GM18873 (cell line): ENCODE data around the gene COMT.

Source experiments
- ATAC-seq: cut with Tn5 transposase; IDR thresholded peaks from one replicate; pipeline ENCODE4 v1.9.1; 2021; ENCODE audit warnings: mild to moderate bottlenecking, moderate library complexity, moderate number of reproducible peaks; ENCODE audit not compliant: unreplicated experiment, low FRiP score

The COMT gene

DNA sequence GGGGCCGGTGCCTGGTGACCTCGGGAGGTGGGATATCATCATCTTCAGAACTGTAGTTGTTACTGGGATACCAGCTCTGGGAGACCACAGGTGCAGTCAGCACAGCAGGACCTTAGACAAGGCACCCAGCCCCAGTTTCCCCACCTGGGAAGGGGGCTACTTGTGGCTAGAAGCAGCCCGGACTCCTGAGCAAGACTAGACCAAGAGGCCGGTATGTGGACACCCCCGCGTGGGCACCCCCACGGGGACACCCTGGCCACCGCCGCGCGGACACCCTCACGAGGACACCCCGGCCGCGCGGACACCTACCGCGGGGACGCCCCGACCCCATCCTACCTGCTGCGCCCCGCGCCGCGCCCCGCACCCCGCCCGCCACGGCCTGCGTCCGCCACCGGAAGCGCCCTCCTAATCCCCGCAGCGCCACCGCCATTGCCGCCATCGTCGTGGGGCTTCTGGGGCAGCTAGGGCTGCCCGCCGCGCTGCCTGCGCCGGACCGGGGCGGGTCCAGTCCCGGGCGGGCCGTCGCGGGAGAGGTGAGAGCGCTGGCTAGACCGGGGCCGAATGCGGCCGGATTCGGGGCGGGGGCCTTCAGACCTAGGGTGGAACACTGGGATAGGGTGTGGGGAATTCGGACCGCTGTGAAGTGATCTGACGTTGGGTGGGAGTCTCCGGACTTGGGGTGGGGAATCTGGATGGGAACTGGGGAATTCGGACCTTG, at the start of gene COMT, which contains the start of gene TXNRD2:
COMT (plus strand) TSS at position 408 of the 718 bp plus-strand sequence. CDS start 20,755 bp downstream, outside the sequence.
TXNRD2 (minus strand) TSS at position 454 of the 718 bp plus-strand sequence; CDS start at position 439, 15 bp downstream.
- no peak for ATAC-seq

- no peak for ATAC-seq
Observed at GRCh38 chr22:19892257-19892879, 49.2 kb upstream of the COMT start.

GRCh38 chr22:19892925-19893324, 48.6 kb upstream of the COMT start:
- ATAC-seq: no peak

DNA sequence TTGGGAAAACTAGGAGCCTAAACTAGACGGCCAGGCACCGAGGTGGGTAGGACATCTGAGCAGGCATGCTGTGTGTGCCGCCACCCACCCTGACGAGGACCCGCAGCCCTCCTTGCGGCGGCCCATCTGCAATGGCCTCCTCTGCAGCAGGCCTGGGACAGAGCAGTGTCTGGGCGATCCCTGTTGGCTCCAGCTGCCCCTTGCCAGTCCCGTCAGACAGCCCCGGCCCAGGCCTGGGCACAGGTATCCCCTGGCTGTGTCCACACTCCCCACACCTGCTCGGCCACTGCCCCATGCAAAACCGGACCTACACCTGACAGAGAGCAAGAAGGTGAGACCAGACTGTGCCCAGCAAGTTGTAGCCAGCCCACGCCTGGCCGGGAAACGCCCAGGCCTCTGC, 48.2 kb upstream of the COMT start:
- no peak for ATAC-seq

DNA sequence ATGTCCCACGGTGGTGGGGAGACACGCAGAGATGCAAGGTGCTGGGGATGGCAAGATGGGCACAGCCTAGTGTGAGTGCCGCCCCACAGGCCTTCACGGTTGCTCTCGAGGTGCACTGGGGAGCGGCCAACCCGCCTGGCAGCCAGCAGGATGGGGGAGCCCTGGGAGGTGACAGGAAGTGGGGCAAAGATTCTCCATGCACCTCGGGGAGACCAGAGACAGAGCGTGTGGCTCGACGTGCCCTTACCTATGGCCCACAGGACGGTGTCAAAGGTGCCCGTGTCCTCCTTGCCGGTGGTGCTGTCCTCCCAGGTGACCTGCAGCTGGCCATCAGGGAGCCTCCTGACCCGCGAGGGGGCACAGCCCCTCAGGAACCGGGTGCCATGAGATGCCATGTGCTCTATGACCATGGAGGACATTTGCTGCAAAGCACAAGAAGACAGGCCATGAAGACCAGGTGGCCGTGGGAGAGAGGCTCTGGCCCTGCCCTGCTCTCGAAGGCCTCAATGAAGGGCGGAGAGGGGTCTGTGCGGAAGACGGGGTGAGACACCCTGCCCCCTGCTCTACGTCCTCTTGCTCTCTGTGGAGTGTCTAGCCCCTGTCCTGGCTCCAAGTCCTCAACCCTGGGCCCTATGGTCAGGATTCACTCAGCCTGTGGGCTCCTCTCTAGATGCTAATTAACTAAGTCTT, 46.3 kb upstream of the COMT start:
- ATAC-seq: no peak

DNA sequence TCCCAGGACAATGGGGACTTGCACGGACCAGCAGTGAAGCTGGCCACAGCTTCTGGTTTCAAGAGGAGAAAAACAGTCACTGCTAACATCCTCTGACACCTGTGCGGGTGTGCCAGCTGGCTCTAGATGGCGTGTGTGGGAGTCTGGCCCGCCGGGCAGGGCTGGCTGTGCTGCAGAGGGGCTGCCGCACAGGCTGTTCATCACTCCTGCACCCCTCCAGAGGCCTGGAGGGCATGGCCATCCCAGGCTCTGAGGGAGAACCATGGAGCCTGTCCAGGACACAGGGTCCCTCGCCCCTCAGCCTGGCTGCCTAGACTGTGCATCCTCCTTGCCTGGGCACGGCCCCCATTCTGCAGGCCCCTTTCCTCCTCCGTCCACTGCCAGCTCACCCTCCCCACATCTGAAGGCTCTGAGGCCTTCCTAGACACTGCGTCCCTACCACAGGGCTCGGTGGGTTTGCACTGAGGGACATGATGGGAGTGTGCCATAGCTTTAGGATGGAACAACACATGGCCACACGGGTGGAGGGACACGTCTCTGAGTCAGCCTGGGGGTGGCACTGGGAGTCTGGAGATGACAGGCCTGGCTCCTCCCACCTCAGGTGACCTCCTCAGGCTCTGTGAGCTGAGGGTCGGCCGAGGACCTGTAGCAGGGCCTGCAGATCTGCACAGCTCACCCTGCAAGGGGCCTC, 44.8 kb upstream of the COMT start:
- no peak for ATAC-seq

DNA sequence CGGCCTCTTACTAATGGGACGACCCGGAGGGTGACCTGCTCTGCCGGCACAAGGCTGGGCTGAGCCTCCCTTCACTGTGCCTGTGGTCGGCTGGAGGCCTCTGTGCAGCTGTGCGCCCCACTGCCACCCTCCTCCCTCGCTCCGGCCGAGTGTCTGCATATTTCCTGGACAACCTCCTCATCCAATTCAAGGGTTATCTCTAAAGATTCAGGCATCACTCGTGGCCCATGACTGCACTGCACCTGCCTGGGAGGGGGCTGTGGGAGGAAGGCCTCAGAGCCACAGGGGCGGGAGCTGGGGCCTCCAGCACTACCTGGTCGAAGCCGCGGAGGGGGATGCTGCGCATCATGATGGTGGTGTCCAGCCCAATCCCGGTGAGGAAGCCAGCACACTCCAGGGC, 43.8 kb upstream of the COMT start:
- ATAC-seq: no peak

DNA sequence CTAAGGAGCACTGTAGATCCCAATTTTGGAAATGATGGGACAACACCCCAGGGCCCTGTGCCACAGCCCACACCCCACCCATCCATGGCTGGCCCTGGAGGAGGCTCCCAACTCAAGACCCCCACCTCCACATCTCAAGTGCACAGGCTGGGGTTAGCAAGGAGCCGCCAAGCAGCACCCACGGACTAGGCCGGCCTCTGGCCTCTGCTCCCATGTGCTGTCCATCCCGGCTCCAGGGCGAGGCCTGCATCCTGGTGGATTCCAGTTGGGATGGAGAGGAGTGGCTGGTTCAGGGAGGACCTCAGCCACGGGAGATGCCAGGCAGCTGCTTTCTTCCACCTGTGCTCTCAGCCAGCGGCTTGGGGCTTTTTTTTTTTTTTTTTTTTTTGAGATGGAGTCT, 43.4 kb upstream of the COMT start:
- ATAC-seq: no peak

DNA sequence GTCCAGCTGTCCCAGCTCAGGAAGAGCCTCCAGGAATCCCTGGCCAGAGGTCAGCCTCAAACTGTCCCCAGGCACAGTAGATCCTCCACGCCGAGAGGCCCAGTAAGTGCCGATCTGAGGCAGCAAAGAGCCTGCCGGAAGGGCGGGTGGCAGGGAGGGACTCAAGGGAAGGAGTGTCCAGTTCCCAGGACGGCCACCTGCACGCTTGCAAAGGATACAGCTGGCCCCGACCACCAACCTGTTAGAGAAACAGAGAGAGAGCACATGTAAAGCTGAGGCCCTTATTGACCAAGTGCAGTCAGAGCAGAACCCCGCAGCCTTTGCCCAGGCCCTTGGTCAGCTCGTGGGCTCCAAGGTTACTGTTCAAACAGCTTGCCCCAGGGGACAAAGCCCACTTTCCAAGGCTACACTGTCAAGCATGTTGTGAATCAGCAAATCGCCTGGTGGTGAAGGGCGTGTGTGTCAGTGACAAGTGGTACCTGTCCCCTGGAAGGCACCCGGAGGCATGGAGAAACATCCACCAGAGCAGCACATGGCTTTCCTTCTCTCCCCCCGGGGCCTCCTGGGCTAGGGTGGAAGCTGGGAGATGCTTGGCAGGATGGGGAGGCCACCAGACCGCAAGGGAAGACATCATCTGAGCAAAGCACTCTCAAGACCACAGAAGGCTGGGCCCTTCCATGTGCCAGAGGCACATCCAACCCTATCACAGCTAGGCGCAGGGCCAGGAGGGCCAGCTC, 42.6 kb upstream of the COMT start:
- no peak for ATAC-seq

- no peak for ATAC-seq
Observed at GRCh38 chr22:19900707-19901436, 40.7 kb upstream of the COMT start.

DNA sequence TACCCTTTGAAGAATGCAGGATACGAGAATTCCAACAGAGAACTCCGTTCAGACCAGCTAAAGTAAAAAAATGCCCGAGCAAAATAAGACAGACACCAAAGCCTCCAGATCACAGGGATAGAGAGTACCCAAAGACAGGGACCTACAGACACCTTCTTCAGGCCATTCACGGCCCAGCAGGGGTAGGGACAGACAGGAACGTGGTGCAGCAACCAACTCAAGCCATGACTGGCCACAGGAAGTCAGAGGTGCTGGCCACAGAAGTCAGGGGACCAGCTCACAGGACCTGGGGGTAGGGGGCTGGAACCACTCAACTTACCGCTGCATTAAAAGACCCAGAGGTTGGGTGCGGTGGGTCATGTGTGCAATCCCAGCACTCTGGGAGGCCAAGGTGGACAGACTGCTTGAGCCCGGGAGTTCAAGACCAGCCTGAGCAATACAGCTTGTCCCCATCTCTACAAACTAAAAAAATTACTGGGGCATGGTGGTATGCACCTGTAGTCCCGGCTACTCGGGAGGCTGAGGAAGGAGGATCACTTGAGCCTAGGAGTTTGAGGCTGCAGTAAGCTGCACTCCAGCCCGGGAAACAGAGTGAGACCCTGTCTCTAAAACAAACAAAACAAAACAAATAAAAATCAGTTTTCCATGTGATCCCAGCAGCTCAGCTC, 39.9 kb upstream of the COMT start:
- ATAC-seq: no peak

GRCh38 chr22:19902245-19902715, 39.3 kb upstream of the COMT start:
- ATAC-seq: no peak

DNA sequence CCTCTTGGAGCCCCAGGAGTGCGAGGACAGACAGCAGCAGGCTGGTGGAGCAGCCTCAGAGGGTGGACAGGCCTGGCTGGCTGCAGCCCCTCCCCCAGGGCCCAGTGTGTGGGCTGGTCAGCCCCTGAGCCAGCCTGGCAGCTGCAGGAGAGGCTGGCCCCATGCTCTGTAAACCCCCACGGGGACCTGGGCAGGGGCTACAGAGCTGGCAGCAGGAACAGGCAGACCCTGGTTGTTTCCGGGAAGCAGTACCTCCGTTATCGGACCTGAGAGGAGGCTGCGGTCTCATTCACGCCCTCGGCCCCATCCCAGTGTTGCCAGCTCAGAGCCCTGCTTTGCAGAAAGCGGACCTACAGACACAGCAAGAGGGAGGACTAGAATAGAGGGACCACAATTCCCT, 38.5 kb upstream of the COMT start:
- ATAC-seq: no peak

- ATAC-seq: no peak
Observed at GRCh38 chr22:19903513-19903912, 38.1 kb upstream of the COMT start.

DNA sequence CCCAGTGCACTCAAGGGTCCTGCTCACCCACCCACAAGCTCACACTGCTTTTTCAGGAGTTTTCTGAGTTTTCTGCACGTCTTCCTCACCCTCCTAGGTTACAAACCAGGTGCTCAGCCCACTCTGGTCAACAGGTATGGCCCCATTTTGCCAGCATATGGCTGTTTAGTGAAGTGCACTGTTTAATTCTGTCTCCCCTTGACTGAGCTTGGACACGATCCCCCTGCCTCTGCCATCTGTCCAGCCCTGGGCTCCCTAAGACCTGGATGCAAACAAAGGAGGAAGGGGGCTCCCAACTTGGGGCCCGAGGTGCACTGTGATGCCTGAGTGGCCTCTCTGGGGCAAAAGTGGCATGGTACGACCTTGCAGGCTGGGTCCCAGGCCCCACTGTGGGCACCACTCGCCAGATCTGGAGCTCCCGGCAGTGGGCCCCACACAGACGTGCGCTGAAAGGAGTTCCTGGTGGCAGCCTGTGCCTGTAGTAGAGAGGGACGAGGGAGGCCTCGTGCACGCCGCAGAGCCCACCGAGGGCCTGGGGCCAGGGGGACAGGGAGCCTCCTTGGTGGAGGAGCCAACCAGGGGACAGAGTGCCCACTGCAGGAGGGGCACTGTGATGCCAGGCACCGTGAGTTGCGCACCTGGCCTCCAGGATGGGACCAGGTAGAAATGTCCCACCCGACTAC, 37.3 kb upstream of the COMT start:
- no peak for ATAC-seq

DNA sequence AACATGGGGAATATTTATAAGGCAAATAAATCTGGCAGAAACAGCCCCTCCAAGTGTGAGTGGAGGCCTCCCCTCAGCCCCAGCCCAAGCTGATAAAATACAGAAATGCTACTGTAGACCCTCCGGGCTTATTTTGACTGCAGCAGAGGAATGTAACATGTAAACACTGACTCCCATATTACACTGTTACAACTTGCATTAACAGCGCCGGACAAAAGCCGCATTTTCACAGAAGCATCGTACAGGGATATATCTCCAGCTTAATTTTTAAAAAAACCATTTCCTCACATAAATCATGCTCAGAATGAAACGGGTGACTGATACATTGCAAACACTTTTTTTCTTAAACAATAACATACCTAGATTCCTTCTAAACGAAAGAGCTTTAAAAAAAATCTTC, 36.6 kb upstream of the COMT start:
- ATAC-seq: no peak

DNA sequence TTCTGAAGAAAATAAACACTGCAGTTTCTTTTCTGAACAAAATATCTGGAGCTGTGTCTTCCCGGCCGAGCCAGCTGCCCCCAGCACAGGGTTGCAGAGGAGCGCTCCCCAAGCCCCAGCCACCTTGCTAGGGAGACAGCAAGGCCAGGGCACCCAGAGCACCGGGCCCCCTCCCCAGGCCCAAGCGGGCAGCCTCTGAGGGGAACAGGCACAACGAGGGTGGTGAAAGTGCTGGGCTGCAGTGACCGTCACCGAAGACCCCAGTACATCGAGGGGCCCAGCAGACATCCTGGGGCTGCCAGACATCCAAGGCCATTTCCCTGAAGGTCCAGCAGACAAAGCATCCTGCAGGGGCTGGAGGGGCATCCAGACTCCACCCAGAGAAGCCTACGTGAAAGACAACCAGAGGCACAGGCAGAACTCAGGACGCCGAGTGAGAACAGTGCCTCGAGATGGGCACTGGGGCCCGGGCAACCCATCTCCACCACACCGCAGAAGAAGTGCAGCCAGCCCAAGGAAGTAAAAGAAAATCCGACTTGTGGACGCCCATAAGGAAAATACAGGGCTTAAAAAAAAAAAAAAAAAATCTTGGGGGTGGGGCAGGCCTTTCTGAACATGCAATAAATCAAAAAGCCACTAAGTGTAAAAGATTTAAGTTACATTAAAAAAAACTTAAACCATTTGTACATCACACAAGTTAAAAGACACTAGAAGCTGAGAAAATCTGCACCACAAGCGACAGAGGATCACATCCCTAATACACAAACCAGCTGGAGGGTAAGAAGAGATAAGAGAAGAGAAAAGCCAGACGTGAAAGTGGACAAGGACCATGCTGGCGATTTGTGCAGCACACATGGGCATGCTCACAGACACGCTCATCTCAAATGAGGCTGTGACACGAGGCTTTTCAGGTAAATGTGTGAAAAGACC, 36.0 kb upstream of the COMT start:
- no peak for ATAC-seq
